ENCODE measurements around the gene KIF21B. TPM values are rescaled to one million over a fixed set of nuclear protein-coding genes. Genes with fewer than 3 reads are reported as not detected.

Gene KIF21B
- total RNA-seq, 2 donors from 2014 or later: 1.6 to 3.4 TPM

DNA sequence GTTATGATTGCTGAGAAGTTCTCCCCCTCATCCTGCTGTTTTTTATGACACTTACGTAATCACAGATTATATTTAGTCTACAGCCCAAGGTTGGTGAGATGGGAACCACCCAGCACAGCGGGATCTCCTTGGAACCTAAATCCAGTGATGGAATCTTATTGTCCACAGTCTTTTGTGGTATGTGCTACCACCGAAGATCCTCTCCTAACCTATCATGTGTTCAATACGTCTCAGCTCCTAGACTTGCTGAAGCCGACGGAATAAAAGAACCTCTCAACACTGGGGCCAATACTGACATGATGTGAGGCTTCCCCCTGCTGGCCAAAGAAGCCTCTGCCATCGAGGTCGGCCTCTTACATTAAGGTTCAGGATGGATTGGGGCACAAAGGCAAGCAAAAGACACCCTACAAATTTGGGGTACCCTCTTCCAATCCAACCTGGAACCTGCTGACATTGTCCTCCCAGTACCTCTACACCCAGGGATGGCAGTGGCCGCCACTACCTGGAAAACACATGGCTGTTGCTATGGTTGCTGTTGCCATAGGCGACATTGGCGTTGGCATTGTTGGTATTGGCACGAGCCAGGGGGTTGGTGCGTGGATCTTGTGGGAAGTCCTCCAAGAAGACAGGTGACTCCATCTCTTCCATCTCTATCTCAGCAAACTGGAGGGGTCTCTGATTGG is 19.4 kb upstream of the KIF21B start:
- no peak for TF ChIP-seq POLR2A (IDR thresholded peaks at IDR 0.05)
- TF ChIP-seq, protein P1, sequence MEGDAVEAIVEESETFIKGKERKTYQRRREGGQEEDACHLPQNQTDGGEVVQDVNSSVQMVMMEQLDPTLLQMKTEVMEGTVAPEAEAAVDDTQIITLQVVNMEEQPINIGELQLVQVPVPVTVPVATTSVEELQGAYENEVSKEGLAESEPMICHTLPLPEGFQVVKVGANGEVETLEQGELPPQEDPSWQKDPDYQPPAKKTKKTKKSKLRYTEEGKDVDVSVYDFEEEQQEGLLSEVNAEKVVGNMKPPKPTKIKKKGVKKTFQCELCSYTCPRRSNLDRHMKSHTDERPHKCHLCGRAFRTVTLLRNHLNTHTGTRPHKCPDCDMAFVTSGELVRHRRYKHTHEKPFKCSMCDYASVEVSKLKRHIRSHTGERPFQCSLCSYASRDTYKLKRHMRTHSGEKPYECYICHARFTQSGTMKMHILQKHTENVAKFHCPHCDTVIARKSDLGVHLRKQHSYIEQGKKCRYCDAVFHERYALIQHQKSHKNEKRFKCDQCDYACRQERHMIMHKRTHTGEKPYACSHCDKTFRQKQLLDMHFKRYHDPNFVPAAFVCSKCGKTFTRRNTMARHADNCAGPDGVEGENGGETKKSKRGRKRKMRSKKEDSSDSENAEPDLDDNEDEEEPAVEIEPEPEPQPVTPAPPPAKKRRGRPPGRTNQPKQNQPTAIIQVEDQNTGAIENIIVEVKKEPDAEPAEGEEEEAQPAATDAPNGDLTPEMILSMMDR (IDR thresholded peaks at IDR 0.05): peak; percentile 66 to 90 (median 79)
- peak; percentile 86 for ATAC-seq

GRCh38 chr1:201041011-201041410 is 17.5 kb upstream of the KIF21B start:
- WGBS, 2 donors: 86 to 93% methylated on average over 2 of the region's 2 CpGs
- Histone ChIP-seq H3K36me3 (replicated peaks in 1 of 2; ENCODE audit: insufficient read depth in 1 of 2, low read depth in 2 of 2) (no peaks in the 10 kb centered on the region), H3K4me3 (no peak overlapping the region), H3K9me3 (no peaks in the 10 kb centered on the region), H3K27me3 (no peaks in the 10 kb centered on the region), H3K27ac (no peak overlapping the region), H3K4me1 (no peaks in the 10 kb centered on the region)
- intact Hi-C loops (cut with DNase I): loop anchor here (5.0 kb wide), 1 partner anchor 69 kb away; no protein-coding TSS in a partner anchor
- TF ChIP-seq POLR2A (IDR thresholded peaks at IDR 0.05): no peak
- TF ChIP-seq, protein P1 (IDR thresholded peaks at IDR 0.05): no peak
- ATAC-seq: no peak
- no peak for DNase-seq

More for the DNA sequence above, 19.4 kb upstream of the KIF21B start:
- Histone ChIP-seq H3K9me3 (no peaks in the 10 kb centered on the region), H3K4me3 (no peak overlapping the region), H3K36me3 (replicated peaks in 1 of 2; ENCODE audit: insufficient read depth in 1 of 2, low read depth in 2 of 2) (no peaks in the 10 kb centered on the region), H3K27ac (no peak overlapping the region), H3K4me1 (no peaks in the 10 kb centered on the region), H3K27me3 (no peaks in the 10 kb centered on the region)
- WGBS, 2 donors: 20 to 28% methylated on average over 12 to 13 of the region's 13 CpGs
- DNase-seq: peak; percentile 66 to 76 (median 74)
- intact Hi-C loops (cut with DNase I): loop anchor here (5.0 kb wide), 1 partner anchor 71 kb away; no protein-coding TSS in a partner anchor

- no peak for DNase-seq
- 43 to 64% methylated on average over 3 to 5 of the region's 5 CpGs for WGBS, 2 donors
- TF ChIP-seq, protein P1 (IDR thresholded peaks at IDR 0.05): no peak
- no peak for TF ChIP-seq POLR2A (IDR thresholded peaks at IDR 0.05)
These were observed 16.4 kb upstream of the KIF21B start for GRCh38 chr1:201039876-201040275.

GRCh38 chr1:201039418-201039817 is 15.9 kb upstream of the KIF21B start:
- H3K27me3 ChIP-seq: no peaks in the 10 kb centered on the region
- no peaks in the 10 kb centered on the region for H3K9me3 ChIP-seq
- intact Hi-C loops (cut with DNase I): no loop called here
- no peak overlapping the region for H3K4me3 ChIP-seq
- H3K27ac ChIP-seq: no peak overlapping the region
- H3K4me1 ChIP-seq: no peaks in the 10 kb centered on the region
- TF ChIP-seq POLR2A (IDR thresholded peaks at IDR 0.05): no peak
- TF ChIP-seq, protein P1 (IDR thresholded peaks at IDR 0.05): no peak
- no peaks in the 10 kb centered on the region for H3K36me3 ChIP-seq (replicated peaks in 1 of 2; ENCODE audit: insufficient read depth in 1 of 2, low read depth in 2 of 2)
- DNase-seq (no peak), ATAC-seq (no peak)
- WGBS, 2 donors: 83% methylated on average over 2 of the region's 2 CpGs; no CpG with 5 or more reads in 1 of the 2 donors

More at GRCh38 chr1:201039876-201040275, 16.4 kb upstream of the KIF21B start:
- Histone ChIP-seq H3K27me3 (no peaks in the 10 kb centered on the region), H3K4me1 (no peaks in the 10 kb centered on the region), H3K9me3 (no peaks in the 10 kb centered on the region), H3K27ac (no peak overlapping the region), H3K36me3 (replicated peaks in 1 of 2; ENCODE audit: insufficient read depth in 1 of 2, low read depth in 2 of 2) (no peaks in the 10 kb centered on the region), H3K4me3 (no peak overlapping the region)
- ATAC-seq: no peak
- intact Hi-C loops (cut with DNase I): loop anchor here (5.0 kb wide), 1 partner anchor 68 kb away; no protein-coding TSS in a partner anchor
